HFF-Myc (cell line): ENCODE measurements around the gene ENTREP3.
A peak's percentile ranks its signal among the peaks of the same experiment; 100 is the strongest.
"Not testable (repeated sequence)": the region's sequence is repeated elsewhere in the genome, so short reads cannot be mapped to it uniquely, and the experiment has no call there.

Experiments
- DNase-seq: peaks from one replicate; pipeline ENCODE4 v3.0.0-alpha.2; 2011; ENCODE audit warnings: low read depth; ENCODE audit errors: extremely low read depth
- H3K4me3 ChIP-seq: replicated peaks from 2 replicates; pipeline ENCODE4 v1.5.1; 2011; ENCODE audit warnings: low read depth, mild to moderate bottlenecking, control low read depth, low read length
- CTCF ChIP-seq: IDR thresholded peaks from 2 replicates; pipeline ENCODE4 v1.5.1; 2012; ENCODE audit warnings: mild to moderate bottlenecking, low read depth, low read length, control low read depth; ENCODE audit errors: missing control alignments

The ENTREP3 gene

GRCh38 chr1:155244368-155245162 is 10.7 kb downstream of the ENTREP3 start:
- peak overlapping the region; percentile 60 for H3K4me3 ChIP-seq
- TF ChIP-seq CTCF, result no peak

GRCh38 chr1:155242805-155243358 is 12.4 kb downstream of the ENTREP3 start:
- peak overlapping the region; percentile 60 for H3K4me3 ChIP-seq
- DNase-seq, result no peak

More at GRCh38 chr1:155244368-155245162, 10.7 kb downstream of the ENTREP3 start:
- DNase-seq, result peak; percentile 99

GRCh38 chr1:155241841-155242264 is 13.4 kb downstream of the ENTREP3 start:
- DNase-seq, result no peak
- no peak for TF ChIP-seq CTCF
- H3K4me3 ChIP-seq, result no peak overlapping the region

More at GRCh38 chr1:155242805-155243358, 12.4 kb downstream of the ENTREP3 start:
- TF ChIP-seq CTCF, result no peak

- peak overlapping the region; percentile 45 for H3K4me3 ChIP-seq
- peak; percentile 93 for DNase-seq
- no peak for TF ChIP-seq CTCF
Observed at GRCh38 chr1:155241069-155241679, 14.1 kb downstream of the ENTREP3 start.

- DNase-seq, result no peak
- no peak for TF ChIP-seq CTCF
- no peak overlapping the region for H3K4me3 ChIP-seq
Observed at GRCh38 chr1:155236451-155236850, 18.8 kb downstream of the ENTREP3 start.

- DNase-seq, H3K4me3 ChIP-seq: not testable (repeated sequence)
Observed at GRCh38 chr1:155235375-155235774, 19.9 kb downstream of the ENTREP3 start.

GRCh38 chr1:155233502-155233901 is 21.8 kb downstream of the ENTREP3 start:
- not testable (repeated sequence) for DNase-seq, H3K4me3 ChIP-seq

- not testable (repeated sequence) for DNase-seq, H3K4me3 ChIP-seq
Observed at GRCh38 chr1:155232001-155232978, 23.0 kb downstream of the ENTREP3 start.

- not testable (repeated sequence) for H3K4me3 ChIP-seq, DNase-seq
Observed at GRCh38 chr1:155231302-155231701, 24.0 kb downstream of the ENTREP3 start.
